Peyer's patch (tissue), 4 donors: ENCODE data around the gene GPC6.

Source experiments
- CTCF ChIP-seq, 6 experiments: fragments of 450-650 bp in 4 of 6; fragments of 200-600 bp in 2 of 6; sonication (generic) in 1 of 6; IDR thresholded peaks; one replicate each; pipeline ENCODE4 v1.5.1; 2017 to 2019; ENCODE audit warnings: antibody characterized with exemption in 6 of 6, mild to moderate bottlenecking in 3 of 6, moderate library complexity in 1 of 6
- POLR2A ChIP-seq, 2 donors: fragments of 450-650 bp; IDR thresholded peaks; one replicate each; pipeline ENCODE4 v1.5.1; 2017; ENCODE audit warnings: antibody characterized with exemption in 2 of 2, mild to moderate bottlenecking in 2 of 2, moderate library complexity in 2 of 2

- no peak for TF ChIP-seq CTCF (IDR thresholded peaks at IDR 0.05)
- no peak for TF ChIP-seq POLR2A (IDR thresholded peaks at IDR 0.05)
Measured at GRCh38 chr13:94313926-94314325, 1087.3 kb downstream of the GPC6 start.
